HPDE6-E6E7 (cell line): ENCODE data around the gene MAPK1IP1L.
A peak's percentile ranks its signal among the peaks of the same experiment; 100 is the strongest.

ENCODE experiments used
- DNase-seq: peaks from one replicate; pipeline ENCODE4 v3.0.0; 2011; ENCODE audit warnings: missing footprints; ENCODE audit errors: extremely low spot score

MAPK1IP1L gene

GRCh38 chr14:55094292-55095157 is 43.1 kb downstream of the MAPK1IP1L start:
- DNase-seq: no peak

DNA sequence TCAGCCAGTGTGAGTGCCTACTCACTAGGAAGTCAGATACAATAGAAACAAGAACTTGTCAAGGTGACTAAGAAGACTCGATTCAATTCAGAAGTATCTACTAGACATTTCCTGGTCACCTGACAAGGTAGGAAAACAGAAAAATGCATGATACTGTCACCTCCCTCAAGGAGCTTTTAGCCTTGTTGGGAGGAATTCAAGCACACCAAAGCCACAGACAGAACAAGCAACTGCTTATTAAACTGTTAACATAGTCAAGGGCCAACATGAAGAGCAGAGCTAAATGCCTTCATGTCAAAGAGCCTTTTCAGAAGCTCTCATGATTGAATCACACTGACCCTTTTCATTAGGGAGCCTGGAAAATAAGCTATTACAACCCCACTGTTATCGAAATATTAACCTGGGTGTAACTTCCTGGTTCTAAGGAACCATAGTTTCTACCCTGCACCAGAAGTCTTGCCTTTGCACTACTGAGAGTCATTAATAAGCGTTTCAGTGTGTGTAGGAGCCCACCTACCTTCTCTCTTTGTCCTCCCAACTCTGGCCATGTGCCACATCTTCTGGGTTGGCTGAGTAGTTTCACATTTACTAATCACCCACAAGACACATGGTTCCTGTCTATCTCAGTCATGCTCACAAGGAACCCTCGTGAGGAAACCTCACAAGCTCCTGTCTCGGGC is 46.6 kb downstream of the MAPK1IP1L start:
- no peak for DNase-seq

DNA sequence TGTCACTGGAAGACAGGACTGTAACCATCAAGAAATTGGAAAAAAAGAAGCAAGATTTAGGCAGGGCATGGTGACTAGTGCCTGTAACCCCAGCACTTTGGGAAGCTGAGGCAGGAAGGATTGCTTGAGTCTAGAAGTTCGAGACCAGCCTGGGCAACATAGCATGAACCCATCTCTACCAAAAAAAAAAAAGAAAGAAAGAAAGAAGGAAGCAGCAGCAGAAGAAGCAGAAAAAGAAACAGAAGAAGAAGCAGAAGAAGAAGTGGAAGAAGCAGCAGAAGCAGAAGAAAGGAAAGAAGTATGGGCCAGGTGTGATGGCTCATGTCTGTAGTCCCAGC is 47.1 kb downstream of the MAPK1IP1L start:
- DNase-seq: no peak

GRCh38 chr14:55099756-55100155 is 48.3 kb downstream of the MAPK1IP1L start:
- DNase-seq: no peak

DNA sequence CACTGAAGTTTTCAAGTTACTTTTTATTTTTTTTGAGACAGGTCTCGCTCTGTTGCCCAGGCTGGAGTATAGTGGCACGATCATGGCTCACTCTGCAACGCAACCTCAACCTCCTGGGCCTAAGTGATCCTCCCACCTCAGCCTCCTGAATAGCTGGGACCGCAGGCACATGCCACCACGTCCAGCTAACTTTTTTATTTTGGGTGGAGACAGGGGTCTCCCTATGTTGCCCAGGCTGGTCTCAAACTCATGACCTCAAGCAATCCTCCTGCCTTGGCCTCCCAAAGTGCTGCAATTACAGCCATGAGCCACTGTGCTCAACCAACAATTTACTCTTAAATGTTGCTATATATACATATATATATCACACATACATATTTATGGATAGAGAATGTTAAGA is 50.3 kb downstream of the MAPK1IP1L start:
- no peak for DNase-seq

DNA sequence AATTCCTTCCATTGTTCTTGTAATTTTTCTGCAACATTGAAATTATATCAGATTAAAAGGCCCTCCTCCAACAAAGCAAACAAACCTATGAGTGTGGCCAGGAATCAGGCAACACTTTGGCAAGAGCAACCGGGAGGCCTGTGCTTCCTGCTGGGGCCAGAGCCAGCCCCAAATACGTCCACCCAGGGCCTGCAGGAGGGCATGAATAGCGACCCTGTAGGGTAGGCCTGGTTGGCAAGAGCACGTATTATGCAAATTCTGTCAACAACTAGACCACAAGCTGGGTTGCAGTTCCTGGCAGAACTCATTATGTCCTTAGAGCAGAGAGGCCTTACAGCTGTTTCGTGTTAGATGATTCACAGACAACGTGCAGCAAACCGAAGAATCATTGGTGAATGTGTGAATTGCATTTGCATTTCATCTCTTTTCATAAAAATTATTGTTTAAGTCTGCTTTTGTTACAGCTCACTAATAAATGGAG is 50.7 kb downstream of the MAPK1IP1L start:
- peak; percentile 70 for DNase-seq

- peak; percentile 94 for DNase-seq
Observed at GRCh38 chr14:55103005-55103640, 51.7 kb downstream of the MAPK1IP1L start.

DNA sequence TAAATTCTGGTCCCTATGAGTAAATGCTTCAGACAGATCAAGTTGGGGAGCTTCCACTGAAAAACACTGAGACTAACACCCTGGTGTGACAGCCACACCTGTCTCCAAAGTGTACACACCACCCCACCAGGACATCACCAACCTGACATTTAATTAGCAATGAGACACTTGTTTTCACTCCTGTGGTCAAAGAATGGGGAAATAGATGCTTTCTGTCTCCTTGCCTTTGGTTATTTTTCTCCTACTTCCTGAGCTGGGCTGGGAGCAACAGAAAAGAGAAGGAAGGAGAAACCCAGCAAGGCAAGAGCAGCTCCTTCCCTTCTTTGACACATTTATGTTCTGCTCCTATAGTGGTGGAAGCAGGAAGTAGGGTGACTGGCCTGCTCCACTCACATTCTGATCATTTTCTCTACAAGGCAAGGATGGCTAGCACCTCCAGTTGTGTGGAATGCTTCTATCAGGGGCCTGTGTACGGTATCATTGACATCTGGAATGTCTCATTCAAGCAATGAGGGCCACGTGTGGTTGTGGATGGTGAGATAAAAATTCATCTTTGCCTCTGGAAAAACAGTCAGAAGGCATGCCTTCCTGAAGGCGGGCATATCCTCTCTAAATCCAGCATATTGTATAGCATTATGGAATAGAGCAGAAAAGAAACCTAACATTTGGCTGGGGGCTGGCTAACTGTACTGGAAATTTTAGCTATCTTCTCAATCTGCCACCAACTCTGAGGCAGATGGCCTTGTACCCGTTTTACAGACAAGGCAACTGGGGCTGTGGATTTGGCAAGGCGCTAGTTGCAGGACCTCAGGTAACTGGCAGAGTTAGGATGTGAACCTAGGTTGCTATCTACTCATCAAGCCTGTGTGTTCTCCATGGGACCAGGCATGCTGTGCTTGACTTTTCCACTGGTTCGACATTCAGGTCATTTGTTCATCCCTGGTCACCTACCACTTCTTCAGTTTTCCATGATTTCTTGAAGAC is 52.8 kb downstream of the MAPK1IP1L start:
- DNase-seq: no peak

GRCh38 chr14:55105991-55106390 is 54.5 kb downstream of the MAPK1IP1L start:
- no peak for DNase-seq

- DNase-seq: peak; percentile 98
Observed at GRCh38 chr14:55107766-55108554, 56.5 kb downstream of the MAPK1IP1L start.

- DNase-seq: no peak
Observed at GRCh38 chr14:55109836-55110235, 58.4 kb downstream of the MAPK1IP1L start.

- no peak for DNase-seq
Observed at GRCh38 chr14:55111122-55111708, 59.8 kb downstream of the MAPK1IP1L start.

GRCh38 chr14:55114720-55115119 is 63.3 kb downstream of the MAPK1IP1L start:
- no peak for DNase-seq

DNA sequence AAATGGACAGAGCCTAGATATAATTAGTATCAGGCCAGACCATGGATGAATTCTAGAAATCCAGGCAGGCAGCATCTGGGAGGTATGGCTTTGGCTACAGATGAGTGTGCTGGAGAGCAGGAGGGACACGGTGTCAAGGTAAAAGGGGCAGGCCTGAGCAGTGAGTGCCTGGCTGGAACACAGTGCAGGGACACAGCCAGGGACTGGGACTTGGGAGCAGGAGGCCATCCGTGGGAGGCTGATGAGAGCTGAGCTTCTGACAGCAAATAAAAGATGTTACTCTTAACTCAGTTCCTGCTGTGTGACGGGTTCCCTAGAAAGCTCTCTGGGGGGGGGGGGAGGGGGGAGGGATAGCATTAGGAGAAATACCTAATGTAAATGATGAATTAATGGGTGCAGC is 64.0 kb downstream of the MAPK1IP1L start:
- DNase-seq: no peak

DNA sequence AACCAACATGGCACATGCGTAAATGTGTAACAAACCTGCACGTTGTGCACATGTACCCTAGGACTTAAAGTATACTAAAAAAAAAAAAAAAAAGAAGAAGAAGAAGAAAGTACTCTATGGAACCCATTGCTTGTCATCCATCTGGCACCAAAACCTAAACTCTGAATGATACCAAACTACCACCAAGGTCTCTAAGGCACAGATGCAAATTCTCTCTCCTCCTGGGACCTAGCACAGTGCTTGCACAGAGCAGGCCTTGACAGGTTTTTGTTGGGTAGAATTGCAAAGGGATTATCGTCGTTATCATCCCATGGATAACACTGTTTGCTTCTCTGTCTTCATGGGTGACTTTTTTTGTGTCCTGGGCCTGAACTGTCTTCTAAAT is 64.4 kb downstream of the MAPK1IP1L start:
- no peak for DNase-seq

GRCh38 chr14:55116246-55117030 is 65.0 kb downstream of the MAPK1IP1L start:
- DNase-seq: no peak

DNA sequence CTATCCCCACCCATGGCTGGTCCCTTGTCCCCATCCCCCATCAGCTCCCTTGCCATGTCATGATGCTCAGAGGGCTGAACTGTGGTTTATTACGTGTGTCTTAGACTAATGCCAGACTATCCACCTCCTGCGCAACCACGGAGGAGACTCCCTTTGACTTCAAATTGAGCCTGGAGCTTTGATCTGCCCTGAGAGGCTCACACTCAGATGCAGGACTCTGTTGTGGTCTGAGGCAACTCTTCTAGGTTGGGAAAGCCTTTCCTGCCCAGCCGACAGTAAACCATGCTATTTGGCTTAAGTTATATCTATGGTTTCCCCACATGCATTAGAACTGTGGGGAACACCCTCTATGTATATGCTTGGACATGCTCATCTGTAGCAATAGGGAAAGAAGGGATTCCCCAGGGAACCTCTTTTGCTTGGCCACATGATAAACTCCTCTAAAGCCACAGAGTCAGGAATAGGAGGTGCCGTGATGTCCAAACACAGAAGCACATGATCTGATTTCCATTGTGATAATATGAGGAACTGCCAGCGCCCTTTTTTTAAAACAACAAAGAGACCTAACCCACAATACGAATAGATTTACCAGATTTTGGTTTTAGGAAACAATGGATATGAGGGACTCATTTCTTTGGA is 66.5 kb downstream of the MAPK1IP1L start:
- no peak for DNase-seq

DNA sequence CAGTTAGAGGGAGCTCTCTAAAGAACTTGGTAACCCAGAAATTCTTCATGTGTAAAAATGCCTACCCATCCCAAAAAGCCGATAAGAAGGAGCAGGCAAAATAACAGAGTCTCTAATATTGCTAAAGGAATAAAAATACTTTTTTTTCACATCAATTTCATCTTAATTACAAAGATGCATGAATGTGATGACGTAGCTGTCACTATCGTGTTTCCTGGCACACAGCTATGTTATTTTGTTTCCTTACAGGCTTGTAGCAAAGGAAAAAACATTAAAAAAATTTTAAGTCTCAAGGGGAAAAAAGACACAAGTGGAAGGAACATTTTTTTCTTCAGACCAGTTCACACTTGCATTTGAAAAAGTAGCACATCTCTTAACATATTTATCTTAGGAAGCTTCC is 67.3 kb downstream of the MAPK1IP1L start:
- no peak for DNase-seq
